OCI-LY3 (cell line): ENCODE data around the gene CPNE2.

Experiments used
- EZH2phosphoT487 ChIP-seq: fragments of 200-600 bp; shearing (Covaris generic); IDR thresholded peaks from 2 replicates; pipeline ENCODE4 v1.6.1; 2018; ENCODE audit warnings: antibody characterized with exemption, mixed run types, low read depth
- TF ChIP-seq, protein P1 (sequence below): fragments of 200-600, 300-600 bp; sonication (generic); IDR thresholded peaks from 2 replicates; pipeline ENCODE4 v1.5.1; 2014; ENCODE audit warnings: antibody characterized with exemption, low read length, low read depth

DNA sequence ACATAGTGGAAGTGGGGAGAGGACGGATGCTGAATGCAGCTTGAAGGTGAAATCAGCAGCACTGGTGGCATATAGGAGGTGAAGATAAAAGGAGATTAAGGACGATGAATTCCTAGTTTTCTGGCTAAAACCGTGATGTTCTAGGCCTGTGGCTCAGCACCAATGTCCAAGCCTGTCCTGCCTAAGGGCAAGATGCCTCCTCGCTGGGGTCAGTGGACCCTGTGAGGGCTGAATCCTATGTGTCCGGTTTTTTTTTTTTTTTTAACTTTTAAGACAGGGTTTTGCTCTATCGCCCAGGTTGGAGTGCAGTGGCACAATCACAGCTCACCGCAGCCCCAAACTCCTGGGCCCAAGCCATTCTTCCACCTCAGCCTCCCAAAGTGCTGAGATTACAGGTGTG is 12.8 kb downstream of the CPNE2 start:
- TF ChIP-seq, protein P1, sequence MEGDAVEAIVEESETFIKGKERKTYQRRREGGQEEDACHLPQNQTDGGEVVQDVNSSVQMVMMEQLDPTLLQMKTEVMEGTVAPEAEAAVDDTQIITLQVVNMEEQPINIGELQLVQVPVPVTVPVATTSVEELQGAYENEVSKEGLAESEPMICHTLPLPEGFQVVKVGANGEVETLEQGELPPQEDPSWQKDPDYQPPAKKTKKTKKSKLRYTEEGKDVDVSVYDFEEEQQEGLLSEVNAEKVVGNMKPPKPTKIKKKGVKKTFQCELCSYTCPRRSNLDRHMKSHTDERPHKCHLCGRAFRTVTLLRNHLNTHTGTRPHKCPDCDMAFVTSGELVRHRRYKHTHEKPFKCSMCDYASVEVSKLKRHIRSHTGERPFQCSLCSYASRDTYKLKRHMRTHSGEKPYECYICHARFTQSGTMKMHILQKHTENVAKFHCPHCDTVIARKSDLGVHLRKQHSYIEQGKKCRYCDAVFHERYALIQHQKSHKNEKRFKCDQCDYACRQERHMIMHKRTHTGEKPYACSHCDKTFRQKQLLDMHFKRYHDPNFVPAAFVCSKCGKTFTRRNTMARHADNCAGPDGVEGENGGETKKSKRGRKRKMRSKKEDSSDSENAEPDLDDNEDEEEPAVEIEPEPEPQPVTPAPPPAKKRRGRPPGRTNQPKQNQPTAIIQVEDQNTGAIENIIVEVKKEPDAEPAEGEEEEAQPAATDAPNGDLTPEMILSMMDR, result no peak
- no peak for TF ChIP-seq EZH2phosphoT487
